ENCODE results near the gene LRRC30.

DNA sequence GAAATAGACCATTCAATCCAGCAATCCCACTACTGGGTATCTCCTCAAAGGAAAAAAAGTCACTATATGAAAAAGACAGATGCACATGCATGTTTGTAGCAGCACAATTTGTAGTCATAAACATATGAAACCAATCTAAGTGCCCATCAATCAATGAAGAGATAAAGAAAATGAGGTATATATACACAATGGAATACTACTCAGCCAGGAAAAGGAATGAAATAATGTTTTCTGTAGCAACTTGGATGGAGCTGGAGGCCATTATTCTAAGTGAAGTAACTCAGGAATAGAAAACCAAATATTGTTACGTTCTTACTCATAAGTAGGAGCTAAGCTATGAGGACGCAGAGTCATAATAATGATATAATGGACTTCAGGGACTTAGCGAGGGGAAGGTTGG is 45.2 kb upstream of the LRRC30 start:
- TF ChIP-seq, protein P1, sequence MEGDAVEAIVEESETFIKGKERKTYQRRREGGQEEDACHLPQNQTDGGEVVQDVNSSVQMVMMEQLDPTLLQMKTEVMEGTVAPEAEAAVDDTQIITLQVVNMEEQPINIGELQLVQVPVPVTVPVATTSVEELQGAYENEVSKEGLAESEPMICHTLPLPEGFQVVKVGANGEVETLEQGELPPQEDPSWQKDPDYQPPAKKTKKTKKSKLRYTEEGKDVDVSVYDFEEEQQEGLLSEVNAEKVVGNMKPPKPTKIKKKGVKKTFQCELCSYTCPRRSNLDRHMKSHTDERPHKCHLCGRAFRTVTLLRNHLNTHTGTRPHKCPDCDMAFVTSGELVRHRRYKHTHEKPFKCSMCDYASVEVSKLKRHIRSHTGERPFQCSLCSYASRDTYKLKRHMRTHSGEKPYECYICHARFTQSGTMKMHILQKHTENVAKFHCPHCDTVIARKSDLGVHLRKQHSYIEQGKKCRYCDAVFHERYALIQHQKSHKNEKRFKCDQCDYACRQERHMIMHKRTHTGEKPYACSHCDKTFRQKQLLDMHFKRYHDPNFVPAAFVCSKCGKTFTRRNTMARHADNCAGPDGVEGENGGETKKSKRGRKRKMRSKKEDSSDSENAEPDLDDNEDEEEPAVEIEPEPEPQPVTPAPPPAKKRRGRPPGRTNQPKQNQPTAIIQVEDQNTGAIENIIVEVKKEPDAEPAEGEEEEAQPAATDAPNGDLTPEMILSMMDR (conservative IDR thresholded peaks at IDR 0.05 in 1 of 2, IDR thresholded peaks at IDR 0.05 in 1 of 2; ENCODE audit: extremely low read depth in 1 of 2, insufficient read depth in 1 of 2, low read depth in 1 of 2, low read length in 2 of 2) = no peak
- TF ChIP-seq EZH2 (IDR thresholded peaks at IDR 0.05; ENCODE audit: borderline replicate concordance, low read length) = no peak
